Glutamatergic neuron (in vitro differentiated cells): ENCODE results near the gene PNPLA3. TPM values are rescaled to one million over a fixed set of nuclear protein-coding genes. Genes with fewer than 3 reads are reported as not detected.
A peak's percentile ranks its signal among the peaks of the same experiment; 100 is the strongest.

Experiments used
- DNase-seq: peaks from one replicate; pipeline ENCODE4 v3.0.0; 2022
- H3K27ac Mint-ChIP-seq: one replicate; pipeline ENCODE4 v1.8.0; 2020; ENCODE audit warnings: mild to moderate bottlenecking, mixed read lengths, inconsistent platforms; ENCODE audit not compliant: unreplicated experiment
- H3K27me3 Mint-ChIP-seq: one replicate; pipeline ENCODE4 v1.8.0; 2020; ENCODE audit warnings: mild to moderate bottlenecking, moderate library complexity, mixed read lengths, inconsistent platforms; ENCODE audit not compliant: unreplicated experiment
- H3K36me3 Mint-ChIP-seq: one replicate; pipeline ENCODE4 v1.8.0; 2020; ENCODE audit warnings: mild to moderate bottlenecking, mixed read lengths, inconsistent platforms; ENCODE audit not compliant: unreplicated experiment
- H3K4me1 Mint-ChIP-seq: one replicate; pipeline ENCODE4 v1.8.0; 2020; ENCODE audit warnings: mild to moderate bottlenecking, low read depth, mixed read lengths, inconsistent platforms; ENCODE audit not compliant: unreplicated experiment
- H3K4me3 Mint-ChIP-seq: one replicate; pipeline ENCODE4 v1.8.0; 2020; ENCODE audit warnings: mild to moderate bottlenecking, mixed read lengths, inconsistent platforms; ENCODE audit not compliant: unreplicated experiment
- H3K9me3 Mint-ChIP-seq: one replicate; pipeline ENCODE4 v1.8.0; 2020; ENCODE audit warnings: mild to moderate bottlenecking, moderate library complexity, mixed read lengths, inconsistent platforms; ENCODE audit not compliant: unreplicated experiment
- total RNA-seq: library from RNA; stranded (reverse); fragmentation: NEBNext Ultra II Directional; extraction: Animal tissue kit (Norgen Biotek cat#: 25700); gene quantifications from one replicate; pipeline ENCODE4 v1.2.1, GENCODE V29; 2021; ENCODE audit not compliant: unreplicated experiment
- TF ChIP-seq, protein P1 (sequence below): fragments of 200-600 bp; sonication (generic); IDR thresholded peaks from one replicate; pipeline ENCODE4 v1.5.0; 2021; ENCODE audit not compliant: partially characterized antibody, unreplicated experiment

The PNPLA3 gene
- total RNA-seq, 1 donor from 2014 or later, result 14.7 TPM

DNA sequence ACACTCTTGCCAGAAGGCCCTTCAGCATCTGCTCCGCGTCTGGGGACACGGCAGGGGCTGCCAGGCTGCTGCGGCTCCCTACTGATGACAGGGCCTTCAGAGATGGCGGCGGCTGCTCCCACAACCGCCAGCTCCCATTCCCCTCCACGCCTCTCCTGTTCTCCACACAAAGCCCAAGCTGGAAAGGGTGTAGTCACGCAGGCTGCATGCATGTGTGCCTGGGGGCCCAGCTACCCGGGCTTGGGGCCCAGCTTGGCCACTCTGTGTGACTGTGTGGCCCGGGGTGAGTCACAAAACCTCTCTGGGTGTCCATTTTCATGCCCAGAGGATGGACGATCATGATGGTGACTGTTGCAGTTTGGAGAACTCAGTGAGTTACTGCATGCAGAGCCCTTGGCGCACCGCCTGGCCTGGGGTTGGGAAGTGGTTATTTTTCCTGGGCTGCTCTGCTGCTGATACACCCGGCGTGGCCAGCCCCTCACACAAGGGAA, 68.8 kb downstream of the PNPLA3 start:
- TF ChIP-seq, protein P1, sequence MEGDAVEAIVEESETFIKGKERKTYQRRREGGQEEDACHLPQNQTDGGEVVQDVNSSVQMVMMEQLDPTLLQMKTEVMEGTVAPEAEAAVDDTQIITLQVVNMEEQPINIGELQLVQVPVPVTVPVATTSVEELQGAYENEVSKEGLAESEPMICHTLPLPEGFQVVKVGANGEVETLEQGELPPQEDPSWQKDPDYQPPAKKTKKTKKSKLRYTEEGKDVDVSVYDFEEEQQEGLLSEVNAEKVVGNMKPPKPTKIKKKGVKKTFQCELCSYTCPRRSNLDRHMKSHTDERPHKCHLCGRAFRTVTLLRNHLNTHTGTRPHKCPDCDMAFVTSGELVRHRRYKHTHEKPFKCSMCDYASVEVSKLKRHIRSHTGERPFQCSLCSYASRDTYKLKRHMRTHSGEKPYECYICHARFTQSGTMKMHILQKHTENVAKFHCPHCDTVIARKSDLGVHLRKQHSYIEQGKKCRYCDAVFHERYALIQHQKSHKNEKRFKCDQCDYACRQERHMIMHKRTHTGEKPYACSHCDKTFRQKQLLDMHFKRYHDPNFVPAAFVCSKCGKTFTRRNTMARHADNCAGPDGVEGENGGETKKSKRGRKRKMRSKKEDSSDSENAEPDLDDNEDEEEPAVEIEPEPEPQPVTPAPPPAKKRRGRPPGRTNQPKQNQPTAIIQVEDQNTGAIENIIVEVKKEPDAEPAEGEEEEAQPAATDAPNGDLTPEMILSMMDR, result no peak
- Mint-ChIP-seq H3K27ac (peak overlapping the region; percentile 54), H3K9me3 (no peaks in the 10 kb centered on the region), H3K36me3 (no peaks in the 10 kb centered on the region), H3K27me3 (peaks cover 3% of the 10 kb centered on the region), H3K4me1 (peaks cover 18% of the 10 kb centered on the region), H3K4me3 (peak overlapping the region; percentile 20)
- peak; percentile 46 for DNase-seq

DNA sequence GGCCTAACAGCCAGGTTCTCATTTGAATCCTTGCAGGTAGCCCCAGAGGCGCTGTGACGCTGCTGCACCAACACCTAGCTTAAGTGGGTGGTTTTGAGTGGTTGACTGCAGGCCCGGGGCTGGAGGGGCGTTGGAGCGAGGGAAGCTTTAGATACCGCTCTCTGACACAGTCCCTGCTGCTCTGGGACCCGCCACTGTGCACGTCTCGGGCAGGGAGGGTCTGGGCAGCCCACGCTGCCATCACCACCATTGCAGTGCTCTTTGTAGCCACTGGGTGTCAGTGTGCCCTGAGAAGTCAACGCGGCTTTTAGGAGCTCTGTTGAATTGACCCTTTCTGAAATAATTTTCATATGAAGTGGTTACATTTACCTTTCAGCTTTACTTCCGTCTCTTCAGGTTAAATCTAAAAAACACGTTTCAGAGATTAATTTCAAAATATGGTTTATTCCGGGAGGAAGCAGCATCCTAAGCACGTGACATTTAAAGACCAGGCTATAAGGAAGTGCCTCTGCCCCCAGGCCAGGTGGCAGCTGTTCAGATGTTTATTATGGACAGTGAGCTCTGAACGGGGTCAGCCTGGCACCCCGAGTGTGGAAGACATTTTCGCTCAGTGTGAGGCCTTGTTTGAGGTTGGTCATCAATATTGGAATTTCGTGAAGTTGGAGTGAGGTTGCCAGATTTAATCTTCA, 69.6 kb downstream of the PNPLA3 start:
- H3K36me3 Mint-ChIP-seq, result no peaks in the 10 kb centered on the region

DNA sequence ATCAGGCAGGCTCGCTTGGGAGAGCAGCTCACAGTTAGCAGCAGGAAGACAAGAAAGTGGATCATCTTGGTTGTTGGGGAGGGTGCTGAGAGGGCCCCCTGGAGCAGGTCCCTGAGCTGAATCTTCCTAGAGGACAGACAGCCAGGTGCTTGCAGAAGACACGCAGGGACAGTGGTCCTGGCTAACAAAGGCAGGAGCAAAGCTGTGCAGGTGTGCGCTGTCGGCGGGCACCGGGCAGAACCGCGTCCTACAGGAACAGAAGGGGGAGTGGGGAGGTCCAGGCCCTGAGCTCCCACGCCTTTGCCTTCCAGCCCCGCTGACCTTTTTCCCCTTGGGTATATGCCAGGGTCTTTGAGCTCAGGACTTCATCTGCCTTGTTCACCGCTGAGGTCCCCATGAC, 70.4 kb downstream of the PNPLA3 start:
- Mint-ChIP-seq H3K27ac (peak overlapping the region; percentile 40), H3K4me3 (peak overlapping the region; percentile 45), H3K27me3 (peaks cover 3% of the 10 kb centered on the region), H3K9me3 (no peaks in the 10 kb centered on the region), H3K36me3 (no peaks in the 10 kb centered on the region), H3K4me1 (peaks cover 18% of the 10 kb centered on the region)
- TF ChIP-seq, protein P1, result no peak
- no peak for DNase-seq

More for the DNA sequence above, 69.6 kb downstream of the PNPLA3 start:
- TF ChIP-seq, protein P1, result peak; percentile 93
- Mint-ChIP-seq H3K27ac (peak overlapping the region; percentile 50), H3K4me1 (peaks cover 18% of the 10 kb centered on the region), H3K4me3 (no peak overlapping the region), H3K27me3 (peaks cover 3% of the 10 kb centered on the region), H3K9me3 (no peaks in the 10 kb centered on the region)
- peak; percentile 80 for DNase-seq

DNA sequence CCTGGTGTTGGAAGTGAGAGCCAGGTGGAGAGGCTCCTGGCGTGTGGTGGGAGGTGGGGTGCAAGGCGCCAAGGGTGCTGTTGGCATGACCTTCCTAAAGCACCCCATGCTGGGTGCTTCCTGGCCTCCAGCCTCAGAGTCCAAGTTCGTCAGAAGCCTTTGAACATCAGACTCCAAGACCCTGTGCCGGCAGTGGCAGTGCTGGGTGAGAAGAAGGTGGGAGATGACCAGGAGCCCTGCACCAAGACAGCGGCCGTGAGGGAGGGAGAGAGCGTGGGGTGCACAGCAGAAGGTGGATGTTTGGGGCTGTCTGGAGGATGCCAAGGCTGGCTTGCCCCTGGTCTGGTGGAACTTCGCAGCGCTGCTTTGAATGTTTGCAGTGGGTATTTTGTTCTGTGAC, 70.8 kb downstream of the PNPLA3 start:
- H3K4me1 Mint-ChIP-seq, result peaks cover 18% of the 10 kb centered on the region
- H3K36me3 Mint-ChIP-seq, result no peaks in the 10 kb centered on the region

More for the DNA sequence above, 70.8 kb downstream of the PNPLA3 start:
- H3K9me3 Mint-ChIP-seq, result no peaks in the 10 kb centered on the region
- DNase-seq, result no peak
- peak overlapping the region; percentile 15 for H3K27ac Mint-ChIP-seq
- TF ChIP-seq, protein P1, result no peak
- H3K27me3 Mint-ChIP-seq, result peaks cover 3% of the 10 kb centered on the region
- no peak overlapping the region for H3K4me3 Mint-ChIP-seq
